Gastroesophageal sphincter (tissue), 4 donors: ENCODE data around the gene SH3RF3. TPM values are rescaled to one million over a fixed set of nuclear protein-coding genes. Genes with fewer than 3 reads are reported as not detected.

Experiments
- ATAC-seq: fragments of 150-250 bp; one replicate; pipeline ENCODE4 v1.9.1; 2016; ENCODE audit warnings: mild to moderate bottlenecking, moderate library complexity
- H3K27ac ChIP-seq, 4 donors: fragments of 200-600 bp; sonication (generic) in 3 of 4; 1 replicate in 3 of 4; 2 replicates in 1 of 4; pipeline ENCODE4 v1.5.1; 2016 to 2019
- H3K27me3 ChIP-seq: fragments of 200-600 bp; sonication (generic); one replicate; pipeline ENCODE4 v1.5.1; 2019
- H3K36me3 ChIP-seq, 2 donors: fragments of 200-600 bp; sonication (generic); one replicate each; pipeline ENCODE4 v1.5.1; 2019; ENCODE audit warnings: control low read depth in 1 of 2
- H3K4me1 ChIP-seq, 3 donors: fragments of 200-600 bp; sonication (generic); 1 replicate in 2 of 3; 2 replicates in 1 of 3; pipeline ENCODE4 v1.5.1; 2016 to 2019; ENCODE audit warnings: control low read depth in 2 of 3
- H3K4me3 ChIP-seq, 2 donors: fragments of 200-600 bp; sonication (generic); one replicate each; pipeline ENCODE4 v1.5.1; 2019; ENCODE audit warnings: mild to moderate bottlenecking in 1 of 2, moderate library complexity in 1 of 2
- H3K9me3 ChIP-seq, 3 donors: fragments of 200-600 bp; sonication (generic); one replicate each; pipeline ENCODE4 v1.5.1; 2017 to 2019; ENCODE audit warnings: control low read depth in 2 of 3
- EP300 ChIP-seq: sonication (generic); formaldehyde crosslinking; IDR thresholded peaks from one replicate; pipeline ENCODE4 v1.6.1; 2017; ENCODE audit warnings: antibody characterized with exemption, mild to moderate bottlenecking
- POLR2A ChIP-seq, 2 donors: fragments of 450-650 bp; IDR thresholded peaks; one replicate each; pipeline ENCODE4 v1.6.1; 2017; ENCODE audit warnings: antibody characterized with exemption in 2 of 2, mild to moderate bottlenecking in 2 of 2, moderate library complexity in 1 of 2
- POLR2AphosphoS5 ChIP-seq: sonication (generic); formaldehyde crosslinking; IDR thresholded peaks from one replicate; pipeline ENCODE4 v1.6.1; 2017; ENCODE audit warnings: antibody characterized with exemption
- WGBS, 2 donors: methylation state at CpG; one replicate each; pipeline ENCODE4 v1.1.5; 2018; ENCODE audit warnings: low coverage in 1 of 2; 5-methylcytosine and 5-hydroxymethylcytosine counted together
- total RNA-seq, 4 donors: library from RNA; depleted of rRNA; stranded (reverse); fragments of >200 nt; gene quantifications; one replicate each; pipeline ENCODE4 v1.1.0, GENCODE V29; 2016
- TF ChIP-seq, protein P1 (sequence below), 4 experiments: fragments of 200-600 bp in 2 of 4; fragments of 450-650 bp in 2 of 4; sonication (generic) in 1 of 4; IDR thresholded peaks; one replicate each; pipeline ENCODE4 v1.5.1; 2017 to 2019; ENCODE audit warnings: antibody characterized with exemption in 4 of 4, mild to moderate bottlenecking in 2 of 4, moderate library complexity in 2 of 4

The SH3RF3 gene
- total RNA-seq, 4 donors from 2014 or later: 10.1 to 15.8 (median 13.2) TPM

DNA sequence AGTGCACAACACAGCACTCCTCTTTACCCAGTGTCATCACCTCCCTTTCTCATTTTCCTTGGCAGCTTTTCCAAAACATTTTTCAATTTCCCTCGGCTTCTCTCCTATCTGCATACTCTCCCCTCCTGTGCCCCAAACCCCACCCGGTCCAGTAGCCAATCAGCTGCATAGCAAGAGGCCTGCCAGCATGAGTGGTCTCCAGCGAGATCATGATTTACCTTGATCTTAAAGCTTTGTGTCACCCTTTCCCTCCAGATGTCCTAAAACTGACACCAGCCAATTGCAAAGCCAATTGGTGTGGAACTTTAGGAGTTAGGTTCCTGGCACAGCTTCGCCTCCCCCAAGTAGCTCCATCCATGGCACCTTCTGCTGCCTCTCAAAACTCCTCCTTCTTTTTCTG, 45.2 kb upstream of the SH3RF3 start:
- Histone ChIP-seq H3K27ac (no peak overlapping the region), H3K4me3 (no peak overlapping the region), H3K36me3 (no peaks in the 10 kb centered on the region), H3K4me1 (no peaks in the 10 kb centered on the region), H3K27me3 (no peaks in the 10 kb centered on the region), H3K9me3 (no peaks in the 10 kb centered on the region)
- 51% methylated on average over 2 of the region's 4 CpGs; no CpG with 5 or more reads in 1 of the 2 donors for WGBS, 2 donors
- TF ChIP-seq EP300 (no peak), POLR2AphosphoS5 (no peak), POLR2A (IDR thresholded peaks at IDR 0.05) (no peak)
- TF ChIP-seq, protein P1, sequence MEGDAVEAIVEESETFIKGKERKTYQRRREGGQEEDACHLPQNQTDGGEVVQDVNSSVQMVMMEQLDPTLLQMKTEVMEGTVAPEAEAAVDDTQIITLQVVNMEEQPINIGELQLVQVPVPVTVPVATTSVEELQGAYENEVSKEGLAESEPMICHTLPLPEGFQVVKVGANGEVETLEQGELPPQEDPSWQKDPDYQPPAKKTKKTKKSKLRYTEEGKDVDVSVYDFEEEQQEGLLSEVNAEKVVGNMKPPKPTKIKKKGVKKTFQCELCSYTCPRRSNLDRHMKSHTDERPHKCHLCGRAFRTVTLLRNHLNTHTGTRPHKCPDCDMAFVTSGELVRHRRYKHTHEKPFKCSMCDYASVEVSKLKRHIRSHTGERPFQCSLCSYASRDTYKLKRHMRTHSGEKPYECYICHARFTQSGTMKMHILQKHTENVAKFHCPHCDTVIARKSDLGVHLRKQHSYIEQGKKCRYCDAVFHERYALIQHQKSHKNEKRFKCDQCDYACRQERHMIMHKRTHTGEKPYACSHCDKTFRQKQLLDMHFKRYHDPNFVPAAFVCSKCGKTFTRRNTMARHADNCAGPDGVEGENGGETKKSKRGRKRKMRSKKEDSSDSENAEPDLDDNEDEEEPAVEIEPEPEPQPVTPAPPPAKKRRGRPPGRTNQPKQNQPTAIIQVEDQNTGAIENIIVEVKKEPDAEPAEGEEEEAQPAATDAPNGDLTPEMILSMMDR (IDR thresholded peaks at IDR 0.05): no peak
- no peak for ATAC-seq

DNA sequence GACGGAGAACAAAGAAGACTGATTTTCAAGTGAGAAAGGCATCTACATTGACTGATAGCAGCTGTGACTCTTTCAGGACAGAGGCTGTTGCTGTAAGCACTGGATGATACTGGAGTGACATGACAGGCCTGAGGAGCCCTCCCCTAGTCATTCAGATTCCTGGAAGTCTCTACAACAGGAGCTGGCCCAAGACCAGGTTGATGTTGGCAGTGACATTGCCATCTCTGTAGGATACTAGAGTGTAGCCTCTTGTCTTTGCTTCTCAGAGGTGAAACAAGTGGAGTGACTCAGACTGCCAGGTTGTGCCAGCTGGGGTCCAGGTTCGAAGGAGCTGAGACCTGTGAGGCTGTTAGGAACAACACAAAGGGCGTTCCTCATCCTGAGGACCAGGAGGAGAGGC, 44.7 kb upstream of the SH3RF3 start:
- H3K4me1 ChIP-seq: no peaks in the 10 kb centered on the region
- WGBS, 2 donors: 81 to 100% methylated on average over 1 to 2 of the region's 3 CpGs
- H3K9me3 ChIP-seq: no peaks in the 10 kb centered on the region
- no peaks in the 10 kb centered on the region for H3K27me3 ChIP-seq
- TF ChIP-seq, protein P1 (IDR thresholded peaks at IDR 0.05): no peak
- TF ChIP-seq POLR2A (IDR thresholded peaks at IDR 0.05) (no peak), POLR2AphosphoS5 (no peak), EP300 (no peak)
- no peak overlapping the region for H3K4me3 ChIP-seq
- H3K27ac ChIP-seq: no peak overlapping the region
- no peaks in the 10 kb centered on the region for H3K36me3 ChIP-seq
- no peak for ATAC-seq

DNA sequence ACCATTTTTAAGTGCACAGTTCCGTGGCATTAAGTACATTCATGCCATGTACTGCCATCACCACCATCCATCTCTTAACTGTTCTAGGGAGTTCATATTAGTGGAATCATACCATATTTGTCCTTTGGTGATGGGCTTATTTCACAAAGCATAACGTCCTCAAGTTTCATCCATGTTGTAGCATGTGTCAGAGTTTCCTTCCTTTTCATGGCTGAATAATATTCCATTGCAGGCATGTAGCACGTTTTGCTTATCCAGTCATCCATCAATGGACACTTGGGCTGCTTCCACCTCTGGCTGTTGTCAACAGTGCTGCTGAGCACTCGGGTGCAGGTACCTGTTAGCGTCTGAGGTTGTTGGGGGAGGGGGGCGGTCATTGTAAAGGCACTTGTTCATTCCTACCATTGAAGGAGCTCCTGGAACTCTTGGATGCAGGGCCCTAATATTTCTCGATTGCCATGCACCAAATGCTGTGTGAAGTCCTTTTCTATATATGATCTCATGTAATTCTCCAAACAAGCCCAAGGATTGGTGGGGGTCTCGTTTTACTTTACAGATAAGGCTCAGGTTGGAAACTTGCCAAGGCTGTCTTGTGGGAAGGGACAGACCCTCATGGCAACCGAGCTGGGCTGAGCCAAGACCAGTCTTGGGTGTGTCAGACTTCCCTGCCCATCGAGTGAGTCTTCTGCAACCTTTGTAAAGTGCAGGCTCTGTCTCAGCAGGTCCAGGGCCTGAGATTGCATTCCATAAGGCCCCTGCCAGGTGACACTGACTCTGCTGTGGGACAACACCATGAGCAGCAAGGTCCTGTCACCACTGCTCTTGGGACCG, 42.9 kb upstream of the SH3RF3 start:
- H3K4me3 ChIP-seq: no peak overlapping the region
- H3K27me3 ChIP-seq: no peaks in the 10 kb centered on the region
- H3K36me3 ChIP-seq: no peaks in the 10 kb centered on the region
- no peaks in the 10 kb centered on the region for H3K9me3 ChIP-seq
- 69 to 86% methylated on average over 3 to 5 of the region's 11 CpGs for WGBS, 2 donors
- ATAC-seq: no peak
- TF ChIP-seq POLR2A (IDR thresholded peaks at IDR 0.05): no peak
- H3K27ac ChIP-seq: no peak overlapping the region
- H3K4me1 ChIP-seq: no peaks in the 10 kb centered on the region

DNA sequence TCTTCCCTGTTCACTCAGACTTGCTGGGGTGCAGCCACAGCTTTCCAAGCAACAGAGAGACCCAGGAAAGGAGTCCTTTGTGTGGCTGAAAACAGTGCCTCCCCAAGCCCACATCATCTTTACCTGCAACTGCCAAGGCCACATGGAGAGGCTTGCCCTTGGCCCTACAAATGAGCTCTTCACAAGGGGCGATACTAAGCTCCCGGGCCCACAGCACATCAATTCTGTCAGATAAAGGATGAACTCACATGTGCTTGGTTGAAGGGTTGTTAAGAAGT, 42.3 kb upstream of the SH3RF3 start:
- no peak for ATAC-seq
- Histone ChIP-seq H3K27ac (no peak overlapping the region), H3K4me3 (no peak overlapping the region), H3K36me3 (no peaks in the 10 kb centered on the region), H3K9me3 (no peaks in the 10 kb centered on the region), H3K27me3 (no peaks in the 10 kb centered on the region), H3K4me1 (no peaks in the 10 kb centered on the region)
- no CpG with 5 or more reads among the region's 2 CpGs for WGBS, 2 donors
- TF ChIP-seq EP300: no peak
- no peak for TF ChIP-seq POLR2A (IDR thresholded peaks at IDR 0.05)
- TF ChIP-seq, protein P1 (IDR thresholded peaks at IDR 0.05): no peak
- TF ChIP-seq POLR2AphosphoS5: no peak

DNA sequence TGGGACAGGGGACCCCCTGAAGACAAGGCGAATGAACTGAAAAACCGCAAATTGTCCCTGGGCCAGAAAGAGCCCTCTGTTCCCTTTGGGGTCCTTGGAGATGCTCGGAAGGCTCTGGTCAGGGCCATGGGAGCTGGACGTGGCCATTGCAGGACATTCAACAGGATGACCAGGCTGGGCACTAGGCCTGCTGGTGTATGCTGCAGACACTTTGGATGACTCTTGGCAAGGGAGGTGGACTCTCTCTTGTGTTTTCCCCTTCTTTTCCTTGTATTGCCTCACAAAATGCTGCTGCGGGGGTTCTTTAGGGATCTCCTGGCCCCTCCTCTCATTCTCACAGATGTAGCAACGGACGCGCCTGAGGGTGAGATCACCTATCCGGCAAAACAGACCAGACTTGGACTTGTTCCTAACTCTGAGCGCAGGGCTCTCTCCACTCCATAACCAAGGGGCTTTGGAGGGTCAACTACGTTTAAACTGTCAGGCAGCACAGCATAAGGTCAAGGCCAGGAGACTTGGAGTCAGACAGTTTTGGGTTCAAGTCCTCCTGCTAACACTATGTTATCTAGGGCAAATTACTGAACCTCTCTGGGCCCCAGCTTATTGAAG, 41.8 kb upstream of the SH3RF3 start:
- WGBS, 2 donors: 89 to 97% methylated on average over 6 of the region's 11 CpGs
- Histone ChIP-seq H3K27ac (no peak overlapping the region), H3K4me1 (no peaks in the 10 kb centered on the region), H3K36me3 (no peaks in the 10 kb centered on the region), H3K9me3 (no peaks in the 10 kb centered on the region), H3K27me3 (no peaks in the 10 kb centered on the region), H3K4me3 (no peak overlapping the region)
- no peak for ATAC-seq
- TF ChIP-seq POLR2A (IDR thresholded peaks at IDR 0.05): no peak
- TF ChIP-seq, protein P1 (IDR thresholded peaks at IDR 0.05): no peak
